ENCODE data around the gene CMTM8.

The CMTM8 gene

GRCh38 chr3:32237670-32238452 is 619 bp upstream of the CMTM8 start:
- Histone ChIP-seq H3K27ac (ENCODE audit: low read length) (no peak overlapping the region), H3K9me3 (ENCODE audit: insufficient read depth, low read length) (no peaks in the 10 kb centered on the region), H2AFZ (ENCODE audit: low read depth, low read length) (peak overlapping the region; percentile 75), H3K9ac (ENCODE audit: low read length) (peak overlapping the region; percentile 70), H3K4me3 (ENCODE audit: low read length) (peak overlapping the region; percentile 88), H3K36me3 (replicated peaks; ENCODE audit: low read depth, low read length) (no peaks in the 10 kb centered on the region), H4K20me1 (ENCODE audit: insufficient read depth, low read length) (0 out of 2 replicates have a peak, but pooled peaks cover 3% of the 10 kb centered on the region), H3K4me1 (ENCODE audit: low read length) (peaks cover 11% of the 10 kb centered on the region), H3K27me3 (ENCODE audit: low read depth, low read length) (0 out of 2 replicates have a peak, but pooled peaks cover 6% of the 10 kb centered on the region), H3K4me2 (ENCODE audit: low read length) (peak overlapping the region; percentile 89), H3K79me2 (ENCODE audit: low read length) (no peaks in the 10 kb centered on the region)
- no peak for TF ChIP-seq EZH2phosphoT487 (IDR thresholded peaks at IDR 0.05; ENCODE audit: low read depth)

- TF ChIP-seq CTCF (IDR thresholded peaks at IDR 0.05; ENCODE audit: low read depth, low read length), result no peak
- TF ChIP-seq EZH2phosphoT487 (IDR thresholded peaks at IDR 0.05; ENCODE audit: low read depth), result no peak
Observed at GRCh38 chr3:32239307-32240158, 1.1 kb downstream of the CMTM8 start.

GRCh38 chr3:32240159-32240545 is 1.7 kb downstream of the CMTM8 start:
- Histone ChIP-seq H4K20me1 (ENCODE audit: insufficient read depth, low read length) (0 out of 2 replicates have a peak, but pooled peaks cover 3% of the 10 kb centered on the region), H3K4me1 (ENCODE audit: low read length) (peaks cover 17% of the 10 kb centered on the region), H3K9ac (ENCODE audit: low read length) (no peak overlapping the region), H2AFZ (ENCODE audit: low read depth, low read length) (no peak overlapping the region), H3K36me3 (replicated peaks; ENCODE audit: low read depth, low read length) (no peaks in the 10 kb centered on the region), H3K4me2 (ENCODE audit: low read length) (peak overlapping the region; percentile 89), H3K79me2 (ENCODE audit: low read length) (no peaks in the 10 kb centered on the region), H3K27ac (ENCODE audit: low read length) (no peak overlapping the region), H3K27me3 (ENCODE audit: low read depth, low read length) (0 out of 2 replicates have a peak, but pooled peaks cover 6% of the 10 kb centered on the region), H3K4me3 (ENCODE audit: low read length) (peak overlapping the region; percentile 88), H3K9me3 (ENCODE audit: insufficient read depth, low read length) (no peaks in the 10 kb centered on the region)
- TF ChIP-seq CTCF (IDR thresholded peaks at IDR 0.05; ENCODE audit: low read depth, low read length) (peak; percentile 72), EZH2phosphoT487 (IDR thresholded peaks at IDR 0.05; ENCODE audit: low read depth) (no peak)

More at GRCh38 chr3:32239307-32240158, 1.1 kb downstream of the CMTM8 start:
- H3K27ac ChIP-seq (ENCODE audit: low read length), result no peak overlapping the region
- peak overlapping the region; percentile 75 for H2AFZ ChIP-seq (ENCODE audit: low read depth, low read length)
- no peaks in the 10 kb centered on the region for H3K36me3 ChIP-seq (replicated peaks; ENCODE audit: low read depth, low read length)
- H3K9me3 ChIP-seq (ENCODE audit: insufficient read depth, low read length), result no peaks in the 10 kb centered on the region
- H3K4me2 ChIP-seq (ENCODE audit: low read length), result peak overlapping the region; percentile 89
- peak overlapping the region; percentile 70 for H3K9ac ChIP-seq (ENCODE audit: low read length)
- 0 out of 2 replicates have a peak, but pooled peaks cover 6% of the 10 kb centered on the region for H3K27me3 ChIP-seq (ENCODE audit: low read depth, low read length)
- peaks cover 11% of the 10 kb centered on the region for H3K4me1 ChIP-seq (ENCODE audit: low read length)
- H3K79me2 ChIP-seq (ENCODE audit: low read length), result no peaks in the 10 kb centered on the region
- 0 out of 2 replicates have a peak, but pooled peaks cover 3% of the 10 kb centered on the region for H4K20me1 ChIP-seq (ENCODE audit: insufficient read depth, low read length)
- H3K4me3 ChIP-seq (ENCODE audit: low read length), result peak overlapping the region; percentile 88

- TF ChIP-seq CTCF (IDR thresholded peaks at IDR 0.05; ENCODE audit: low read depth, low read length) (no peak), EZH2phosphoT487 (IDR thresholded peaks at IDR 0.05; ENCODE audit: low read depth) (no peak)
- Histone ChIP-seq H3K27me3 (ENCODE audit: low read depth, low read length) (0 out of 2 replicates have a peak, but pooled peaks cover 6% of the 10 kb centered on the region), H3K4me2 (ENCODE audit: low read length) (no peak overlapping the region), H3K36me3 (replicated peaks; ENCODE audit: low read depth, low read length) (no peaks in the 10 kb centered on the region), H3K4me1 (ENCODE audit: low read length) (peaks cover 20% of the 10 kb centered on the region), H3K27ac (ENCODE audit: low read length) (no peak overlapping the region), H3K79me2 (ENCODE audit: low read length) (no peaks in the 10 kb centered on the region), H3K9me3 (ENCODE audit: insufficient read depth, low read length) (no peaks in the 10 kb centered on the region), H3K4me3 (ENCODE audit: low read length) (no peak overlapping the region), H4K20me1 (ENCODE audit: insufficient read depth, low read length) (0 out of 2 replicates have a peak, but pooled peaks cover 3% of the 10 kb centered on the region), H2AFZ (ENCODE audit: low read depth, low read length) (no peak overlapping the region), H3K9ac (ENCODE audit: low read length) (no peak overlapping the region)
Observed at GRCh38 chr3:32241100-32241499, 2.6 kb downstream of the CMTM8 start.

Measured in OCI-LY3 (cell line).